ENCODE results near the gene PRAMEF15. TPM values are rescaled to one million over a fixed set of nuclear protein-coding genes. Genes with fewer than 3 reads are reported as not detected.
"Not testable (repeated sequence)": the region's sequence is repeated elsewhere in the genome, so short reads cannot be mapped to it uniquely, and the experiment has no call there.

Gene PRAMEF15
- total and polyA plus RNA-seq, 9 donors: not detected

DNA sequence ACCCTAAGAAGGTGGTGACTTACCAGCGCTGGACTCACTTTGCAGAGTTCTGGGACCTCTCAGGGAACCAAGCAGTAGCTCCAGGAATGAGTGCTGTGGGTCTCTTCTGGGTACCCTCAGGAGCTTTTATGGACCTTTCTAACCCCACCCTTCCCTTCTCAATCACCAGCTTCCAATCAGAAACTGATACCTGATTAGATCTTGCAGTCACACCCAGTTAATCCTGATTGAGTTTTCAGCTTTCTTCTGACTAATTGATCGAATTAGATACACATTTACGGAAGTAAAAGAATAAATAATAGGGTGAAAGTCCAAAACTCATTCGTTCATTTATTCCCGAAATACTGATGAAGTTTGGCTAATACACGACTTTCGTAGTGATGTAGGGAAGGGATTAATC is 31.7 kb downstream of the PRAMEF15 start, which contains the start of gene PRAMEF14:
Gene PRAMEF14 (minus strand): TSS at position 101 of the 400 bp plus-strand sequence. CDS start 1,820 bp downstream, outside the sequence.
- not testable (repeated sequence) for DNase-seq; H3K9me3 ChIP-seq (replicated peaks; ENCODE audit: control insufficient read depth, low read depth, low read length); H3K4me1 ChIP-seq (ENCODE audit: control insufficient read depth, insufficient read depth, low read length); H3K36me3 ChIP-seq (ENCODE audit: control insufficient read depth, insufficient read depth, low read length); H3K27me3 ChIP-seq (ENCODE audit: control insufficient read depth, insufficient read depth, low read length); H3K27ac ChIP-seq (ENCODE audit: low read length); H3K4me3 ChIP-seq (ENCODE audit: low read length)
- WGBS (ENCODE audit: insufficient coverage): no CpG with 5 or more reads among the region's 7 CpGs

DNA sequence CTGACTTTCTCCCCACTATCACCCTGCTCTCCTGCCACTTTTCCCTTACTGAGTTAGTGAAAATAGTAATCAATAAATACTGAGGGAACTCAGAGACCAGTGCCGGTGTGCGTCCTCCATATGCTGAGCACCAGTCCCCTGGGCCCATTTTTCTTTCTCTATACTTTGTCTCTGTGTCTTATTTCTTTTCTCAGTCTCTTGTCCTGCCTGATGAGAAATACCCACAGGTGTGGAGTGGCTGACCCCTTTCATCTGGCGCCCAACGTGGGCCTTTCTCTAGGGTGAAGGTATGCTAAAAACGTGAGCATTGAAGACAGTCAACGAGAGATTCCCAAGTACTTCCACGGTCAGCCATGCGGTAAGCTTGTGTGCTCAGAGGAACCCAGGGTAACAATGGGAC is 38.1 kb downstream of the PRAMEF15 start:
- H3K4me3 ChIP-seq (ENCODE audit: low read length); H3K9me3 ChIP-seq (replicated peaks; ENCODE audit: control insufficient read depth, low read depth, low read length); H3K27me3 ChIP-seq (ENCODE audit: control insufficient read depth, insufficient read depth, low read length); DNase-seq; H3K4me1 ChIP-seq (ENCODE audit: control insufficient read depth, insufficient read depth, low read length); H3K27ac ChIP-seq (ENCODE audit: low read length); H3K36me3 ChIP-seq (ENCODE audit: control insufficient read depth, insufficient read depth, low read length): not testable (repeated sequence)
- no CpG with 5 or more reads among the region's 8 CpGs for WGBS (ENCODE audit: insufficient coverage)

DNA sequence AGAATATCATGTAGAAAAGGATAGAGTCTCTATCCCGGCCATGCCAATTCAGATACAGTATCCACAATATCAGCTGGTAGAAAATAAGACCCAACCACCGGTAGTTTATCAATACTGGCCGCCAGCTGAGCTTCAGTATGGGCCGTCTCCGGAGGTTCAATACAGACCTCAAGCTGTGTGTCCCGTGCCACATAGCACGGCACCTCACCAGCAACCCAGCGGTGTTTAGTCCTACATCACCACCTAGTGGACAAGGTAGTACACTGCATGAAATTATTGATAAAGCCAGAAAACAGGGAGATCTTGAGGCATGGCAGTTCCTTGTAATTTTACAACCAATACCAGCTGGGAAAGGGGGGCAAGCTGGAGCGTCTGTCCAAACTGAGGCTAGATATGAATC is 39.1 kb downstream of the PRAMEF15 start:
- H3K36me3 ChIP-seq (ENCODE audit: control insufficient read depth, insufficient read depth, low read length); H3K9me3 ChIP-seq (replicated peaks; ENCODE audit: control insufficient read depth, low read depth, low read length); DNase-seq; H3K4me3 ChIP-seq (ENCODE audit: low read length); H3K27me3 ChIP-seq (ENCODE audit: control insufficient read depth, insufficient read depth, low read length); H3K4me1 ChIP-seq (ENCODE audit: control insufficient read depth, insufficient read depth, low read length); H3K27ac ChIP-seq (ENCODE audit: low read length): not testable (repeated sequence)
- no CpG with 5 or more reads among the region's 9 CpGs for WGBS (ENCODE audit: insufficient coverage)

DNA sequence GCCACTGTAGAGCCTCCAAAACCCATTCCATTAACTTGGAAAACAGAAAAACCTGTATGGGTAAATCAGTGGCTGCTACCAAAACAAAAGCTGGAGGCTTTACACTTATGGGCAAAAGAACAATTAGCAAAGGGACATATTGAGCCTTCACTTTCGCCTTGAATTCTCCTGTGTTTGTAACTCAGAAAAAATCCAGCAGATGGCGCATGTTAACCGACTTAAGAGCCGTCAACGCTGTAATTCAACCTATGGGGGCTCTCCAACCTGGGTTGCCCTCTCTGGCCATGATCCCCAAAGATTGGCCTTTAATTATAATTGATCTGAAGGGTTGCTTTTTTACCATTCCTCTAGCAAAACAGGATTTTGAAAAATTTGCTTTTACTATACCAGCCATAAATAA is 41.4 kb downstream of the PRAMEF15 start:
- not testable (repeated sequence) for H3K27ac ChIP-seq (ENCODE audit: low read length); H3K36me3 ChIP-seq (ENCODE audit: control insufficient read depth, insufficient read depth, low read length); H3K4me1 ChIP-seq (ENCODE audit: control insufficient read depth, insufficient read depth, low read length); H3K4me3 ChIP-seq (ENCODE audit: low read length); H3K27me3 ChIP-seq (ENCODE audit: control insufficient read depth, insufficient read depth, low read length); H3K9me3 ChIP-seq (replicated peaks; ENCODE audit: control insufficient read depth, low read depth, low read length)
- WGBS (ENCODE audit: insufficient coverage): 0% methylated on average over 1 of the region's 5 CpGs
- peak; percentile 52 for DNase-seq

DNA sequence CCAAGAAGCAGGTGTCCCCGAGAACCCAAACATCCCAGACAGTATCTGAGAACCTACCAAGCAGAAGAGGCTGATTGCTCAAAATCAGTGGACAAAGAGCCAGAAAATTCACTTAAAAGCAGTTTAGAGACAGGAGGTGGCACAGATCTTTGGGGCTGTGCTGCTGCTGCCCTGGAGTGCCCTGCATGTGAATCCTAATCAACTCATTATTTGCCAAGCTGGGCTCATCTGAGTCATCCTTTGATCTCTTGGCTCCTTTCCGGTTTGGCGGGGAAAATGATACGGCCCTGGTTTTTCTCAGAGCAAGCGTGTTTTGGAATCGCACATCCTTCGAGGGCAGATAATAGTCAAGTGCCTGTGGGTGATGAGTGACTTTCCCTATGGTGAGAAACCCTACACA is 47.0 kb downstream of the PRAMEF15 start:
- H3K36me3 ChIP-seq (ENCODE audit: control insufficient read depth, insufficient read depth, low read length); H3K27me3 ChIP-seq (ENCODE audit: control insufficient read depth, insufficient read depth, low read length); H3K4me1 ChIP-seq (ENCODE audit: control insufficient read depth, insufficient read depth, low read length); H3K27ac ChIP-seq (ENCODE audit: low read length); H3K4me3 ChIP-seq (ENCODE audit: low read length); DNase-seq; H3K9me3 ChIP-seq (replicated peaks; ENCODE audit: control insufficient read depth, low read depth, low read length): not testable (repeated sequence)
- WGBS (ENCODE audit: insufficient coverage): no CpG with 5 or more reads among the region's 7 CpGs

DNA sequence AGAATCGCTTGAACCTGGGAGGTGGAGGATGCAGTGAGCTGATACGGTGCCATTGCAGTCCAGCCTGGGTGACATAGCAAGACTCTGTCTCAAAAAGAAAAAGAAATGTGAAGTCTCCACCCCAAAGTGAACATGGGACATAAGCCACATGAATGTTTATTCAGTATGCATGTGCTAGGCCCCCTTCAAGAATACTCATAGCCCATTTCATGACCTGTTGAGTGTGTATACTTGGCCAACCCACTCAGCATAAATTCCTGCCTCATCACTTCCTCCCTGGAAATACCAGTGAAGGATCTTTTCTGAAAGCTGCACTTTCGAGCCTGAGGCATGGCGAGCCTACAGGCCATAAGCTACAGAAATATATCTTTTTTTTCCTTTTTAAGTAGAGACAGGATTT is 49.5 kb downstream of the PRAMEF15 start:
- not testable (repeated sequence) for H3K36me3 ChIP-seq (ENCODE audit: control insufficient read depth, insufficient read depth, low read length); H3K27ac ChIP-seq (ENCODE audit: low read length); H3K27me3 ChIP-seq (ENCODE audit: control insufficient read depth, insufficient read depth, low read length); H3K4me3 ChIP-seq (ENCODE audit: low read length); H3K4me1 ChIP-seq (ENCODE audit: control insufficient read depth, insufficient read depth, low read length); DNase-seq; H3K9me3 ChIP-seq (replicated peaks; ENCODE audit: control insufficient read depth, low read depth, low read length)
- WGBS (ENCODE audit: insufficient coverage): no CpG with 5 or more reads among the region's 4 CpGs

DNA sequence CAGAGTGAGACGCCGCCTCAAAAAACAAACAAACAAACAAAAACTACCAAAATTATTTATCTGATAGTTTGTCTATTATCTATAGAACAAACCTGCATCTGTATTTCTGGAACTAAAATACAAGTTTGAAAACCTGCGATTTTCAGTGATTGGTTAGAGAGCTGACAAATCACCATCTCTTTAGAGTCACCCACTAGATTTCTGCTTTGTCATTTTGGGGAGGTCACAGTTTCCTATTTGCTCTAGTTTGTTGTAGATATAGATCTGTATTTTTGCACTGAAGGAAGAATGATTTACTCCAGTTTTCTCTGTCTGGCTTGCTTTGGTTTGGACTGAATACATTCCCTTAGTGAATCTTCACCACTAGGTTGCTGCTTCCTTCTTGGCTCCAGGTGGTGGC is 51.2 kb downstream of the PRAMEF15 start:
- WGBS (ENCODE audit: insufficient coverage): no CpG with 5 or more reads among the region's 3 CpGs
- H3K4me1 ChIP-seq (ENCODE audit: control insufficient read depth, insufficient read depth, low read length); DNase-seq; H3K36me3 ChIP-seq (ENCODE audit: control insufficient read depth, insufficient read depth, low read length); H3K27ac ChIP-seq (ENCODE audit: low read length); H3K9me3 ChIP-seq (replicated peaks; ENCODE audit: control insufficient read depth, low read depth, low read length); H3K27me3 ChIP-seq (ENCODE audit: control insufficient read depth, insufficient read depth, low read length); H3K4me3 ChIP-seq (ENCODE audit: low read length): not testable (repeated sequence)

DNA sequence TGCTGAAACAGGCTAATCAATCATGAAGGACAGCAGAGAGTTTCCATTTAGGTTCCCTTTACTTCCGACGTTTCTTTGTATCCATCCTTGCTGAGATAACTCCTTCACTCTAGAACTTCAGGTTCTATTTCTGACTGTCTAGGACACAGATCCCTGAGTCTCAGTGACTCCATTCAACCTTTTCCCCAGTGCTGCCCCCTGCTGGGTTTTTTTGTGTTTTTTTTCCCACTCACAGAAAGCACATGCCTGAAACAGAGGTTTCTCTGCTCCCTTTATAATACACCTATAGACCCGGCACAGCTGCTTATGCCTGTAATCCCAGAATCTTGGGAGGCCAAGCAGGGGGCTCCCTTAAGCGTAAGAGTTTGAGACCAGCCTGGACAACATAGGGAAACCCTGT is 53.2 kb downstream of the PRAMEF15 start:
- not testable (repeated sequence) for H3K27ac ChIP-seq (ENCODE audit: low read length); H3K27me3 ChIP-seq (ENCODE audit: control insufficient read depth, insufficient read depth, low read length); H3K9me3 ChIP-seq (replicated peaks; ENCODE audit: control insufficient read depth, low read depth, low read length); DNase-seq; H3K4me1 ChIP-seq (ENCODE audit: control insufficient read depth, insufficient read depth, low read length); H3K36me3 ChIP-seq (ENCODE audit: control insufficient read depth, insufficient read depth, low read length); H3K4me3 ChIP-seq (ENCODE audit: low read length)
- 90% methylated on average over 2 of the region's 4 CpGs for WGBS (ENCODE audit: insufficient coverage)

Other genes with a start within 250 kb of the PRAMEF15 start
- not detected for gene PRAMEF25, start 244.8 kb upstream of the PRAMEF15 start, total RNA-seq
- not detected for gene PRAMEF25, start 244.8 kb upstream of the PRAMEF15 start, polyA plus RNA-seq (ENCODE audit: insufficient read depth in 1 of 8, insufficient read length in 8 of 8, low replicate concordance in 1 of 8)
- not detected for gene HNRNPCL2, start 198.7 kb upstream of the PRAMEF15 start, total RNA-seq
- under 1 TPM in 1 of 8 donors, not detected in 7; 0.14 TPM for gene HNRNPCL2, start 198.7 kb upstream of the PRAMEF15 start, polyA plus RNA-seq (ENCODE audit: insufficient read depth in 1 of 8, insufficient read length in 8 of 8, low replicate concordance in 1 of 8)
- not detected for gene PRAMEF26, start 159.6 kb upstream of the PRAMEF15 start, total RNA-seq
- not detected for gene PRAMEF26, start 159.6 kb upstream of the PRAMEF15 start, polyA plus RNA-seq (ENCODE audit: insufficient read depth in 1 of 8, insufficient read length in 8 of 8, low replicate concordance in 1 of 8)
- not detected for gene HNRNPCL4, start 149.9 kb upstream of the PRAMEF15 start, total RNA-seq
- gene HNRNPCL4, start 149.9 kb upstream of the PRAMEF15 start, polyA plus RNA-seq (ENCODE audit: insufficient read depth in 1 of 8, insufficient read length in 8 of 8, low replicate concordance in 1 of 8): under 1 TPM in 4 of 8 donors, not detected in 4; 0.19 to 0.42 (median 0.26) TPM
- gene PRAMEF9, start 143.7 kb upstream of the PRAMEF15 start, total RNA-seq: not detected
- not detected for gene PRAMEF9, start 143.7 kb upstream of the PRAMEF15 start, polyA plus RNA-seq (ENCODE audit: insufficient read depth in 1 of 8, insufficient read length in 8 of 8, low replicate concordance in 1 of 8)
- gene PRAMEF13, start 114.2 kb upstream of the PRAMEF15 start, total RNA-seq: not detected
- not detected for gene PRAMEF13, start 114.2 kb upstream of the PRAMEF15 start, polyA plus RNA-seq (ENCODE audit: insufficient read depth in 1 of 8, insufficient read length in 8 of 8, low replicate concordance in 1 of 8)
- gene PRAMEF18, start 89.4 kb upstream of the PRAMEF15 start, total RNA-seq: not detected
- gene PRAMEF18, start 89.4 kb upstream of the PRAMEF15 start, polyA plus RNA-seq (ENCODE audit: insufficient read depth in 1 of 8, insufficient read length in 8 of 8, low replicate concordance in 1 of 8): not detected
- not detected for gene PRAMEF5, start 61.4 kb upstream of the PRAMEF15 start, total RNA-seq
- not detected for gene PRAMEF5, start 61.4 kb upstream of the PRAMEF15 start, polyA plus RNA-seq (ENCODE audit: insufficient read depth in 1 of 8, insufficient read length in 8 of 8, low replicate concordance in 1 of 8)
- not detected for gene PRAMEF8, start 30.4 kb upstream of the PRAMEF15 start, total RNA-seq
- not detected for gene PRAMEF8, start 30.4 kb upstream of the PRAMEF15 start, polyA plus RNA-seq (ENCODE audit: insufficient read depth in 1 of 8, insufficient read length in 8 of 8, low replicate concordance in 1 of 8)
- gene PRAMEF33, start 12.0 kb upstream of the PRAMEF15 start, total RNA-seq: not detected
- under 1 TPM in 1 of 8 donors, not detected in 7; 0.13 TPM for gene PRAMEF33, start 12.0 kb upstream of the PRAMEF15 start, polyA plus RNA-seq (ENCODE audit: insufficient read depth in 1 of 8, insufficient read length in 8 of 8, low replicate concordance in 1 of 8)
- gene PRAMEF14, start 31.6 kb downstream of the PRAMEF15 start, total RNA-seq: not detected
- gene PRAMEF14, start 31.6 kb downstream of the PRAMEF15 start, polyA plus RNA-seq (ENCODE audit: insufficient read depth in 1 of 8, insufficient read length in 8 of 8, low replicate concordance in 1 of 8): not detected
- gene PRAMEF19, start 56.4 kb downstream of the PRAMEF15 start, total RNA-seq: not detected
- gene PRAMEF19, start 56.4 kb downstream of the PRAMEF15 start, polyA plus RNA-seq (ENCODE audit: insufficient read depth in 1 of 8, insufficient read length in 8 of 8, low replicate concordance in 1 of 8): not detected
- gene PRAMEF17, start 74.1 kb downstream of the PRAMEF15 start, total RNA-seq: not detected
- not detected for gene PRAMEF17, start 74.1 kb downstream of the PRAMEF15 start, polyA plus RNA-seq (ENCODE audit: insufficient read depth in 1 of 8, insufficient read length in 8 of 8, low replicate concordance in 1 of 8)
- gene PRAMEF20, start 94.9 kb downstream of the PRAMEF15 start, total RNA-seq: not detected
- gene PRAMEF20, start 94.9 kb downstream of the PRAMEF15 start, polyA plus RNA-seq (ENCODE audit: insufficient read depth in 1 of 8, insufficient read length in 8 of 8, low replicate concordance in 1 of 8): not detected
- 11.9 TPM for gene LRRC38, start 198.4 kb downstream of the PRAMEF15 start, total RNA-seq
- gene LRRC38, start 198.4 kb downstream of the PRAMEF15 start, polyA plus RNA-seq (ENCODE audit: insufficient read depth in 1 of 8, insufficient read length in 8 of 8, low replicate concordance in 1 of 8): 10 to 100 TPM; 17.8 to 51.2 (median 30.2) TPM